Peyer's patch (tissue), 4 donors: Measurements from ENCODE around the gene ENPP1.

ENCODE experiments used
- POLR2A ChIP-seq, 2 donors: fragments of 450-650 bp; IDR thresholded peaks; one replicate each; pipeline ENCODE4 v1.5.1; 2017; ENCODE audit warnings: antibody characterized with exemption in 2 of 2, mild to moderate bottlenecking in 2 of 2, moderate library complexity in 2 of 2
- TF ChIP-seq, protein P1 (sequence below), 6 experiments: fragments of 450-650 bp in 4 of 6; fragments of 200-600 bp in 2 of 6; sonication (generic) in 1 of 6; IDR thresholded peaks; one replicate each; pipeline ENCODE4 v1.5.1; 2017 to 2019; ENCODE audit warnings: antibody characterized with exemption in 6 of 6, mild to moderate bottlenecking in 3 of 6, moderate library complexity in 1 of 6

DNA sequence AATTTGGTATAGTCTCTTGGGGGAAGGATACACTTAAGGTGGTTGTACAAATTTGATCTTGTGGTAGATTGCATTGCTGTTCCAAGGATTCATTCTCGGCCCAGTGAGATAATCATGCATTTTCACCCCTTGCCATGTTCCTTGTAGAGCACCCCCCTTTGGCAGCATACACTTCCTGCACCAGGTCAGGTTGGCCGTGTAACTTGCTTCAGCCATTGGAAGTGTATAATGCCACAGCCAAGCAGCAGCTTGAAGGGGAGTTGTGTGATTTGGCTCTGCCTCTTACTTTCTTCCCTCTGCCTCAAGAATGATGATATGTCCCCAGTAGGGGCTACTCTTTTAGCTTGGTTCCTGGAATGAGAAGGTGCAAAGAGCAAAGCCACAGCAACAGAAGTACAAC, 121.4 kb downstream of the ENPP1 start:
- TF ChIP-seq, protein P1, sequence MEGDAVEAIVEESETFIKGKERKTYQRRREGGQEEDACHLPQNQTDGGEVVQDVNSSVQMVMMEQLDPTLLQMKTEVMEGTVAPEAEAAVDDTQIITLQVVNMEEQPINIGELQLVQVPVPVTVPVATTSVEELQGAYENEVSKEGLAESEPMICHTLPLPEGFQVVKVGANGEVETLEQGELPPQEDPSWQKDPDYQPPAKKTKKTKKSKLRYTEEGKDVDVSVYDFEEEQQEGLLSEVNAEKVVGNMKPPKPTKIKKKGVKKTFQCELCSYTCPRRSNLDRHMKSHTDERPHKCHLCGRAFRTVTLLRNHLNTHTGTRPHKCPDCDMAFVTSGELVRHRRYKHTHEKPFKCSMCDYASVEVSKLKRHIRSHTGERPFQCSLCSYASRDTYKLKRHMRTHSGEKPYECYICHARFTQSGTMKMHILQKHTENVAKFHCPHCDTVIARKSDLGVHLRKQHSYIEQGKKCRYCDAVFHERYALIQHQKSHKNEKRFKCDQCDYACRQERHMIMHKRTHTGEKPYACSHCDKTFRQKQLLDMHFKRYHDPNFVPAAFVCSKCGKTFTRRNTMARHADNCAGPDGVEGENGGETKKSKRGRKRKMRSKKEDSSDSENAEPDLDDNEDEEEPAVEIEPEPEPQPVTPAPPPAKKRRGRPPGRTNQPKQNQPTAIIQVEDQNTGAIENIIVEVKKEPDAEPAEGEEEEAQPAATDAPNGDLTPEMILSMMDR (IDR thresholded peaks at IDR 0.05) = no peak
- no peak for TF ChIP-seq POLR2A (IDR thresholded peaks at IDR 0.05)
